ENCODE results near the gene RALGPS1.

- TF ChIP-seq CTCF (IDR thresholded peaks at IDR 0.05 in 4 of 5, conservative IDR thresholded peaks at IDR 0.05 in 1 of 5): no peak
- TF ChIP-seq POLR2A (IDR thresholded peaks at IDR 0.05): no peak
Observed at GRCh38 chr9:127165116-127165515, 250.5 kb downstream of the RALGPS1 start.

Data from gastrocnemius medialis (tissue), 4 donors.